OCI-LY3 (cell line): ENCODE data around the gene ATG4A.

Experiments
- H2AFZ ChIP-seq: fragments of 200-600, 300-600 bp; shearing (Covaris generic); 2 replicates; pipeline ENCODE4 v1.6.0; 2014; ENCODE audit warnings: antibody characterized with exemption, low read depth, low read length
- H3K27ac ChIP-seq: fragments of 200-600, 300-600 bp; sonication (generic); 2 replicates; pipeline ENCODE4 v1.5.1; 2014; ENCODE audit warnings: mild to moderate bottlenecking, low read length, moderate library complexity, mixed read lengths
- H3K27me3 ChIP-seq: fragments of 200-600, 300-600 bp; sonication (generic); 2 replicates; pipeline ENCODE4 v1.6.1; 2014; ENCODE audit warnings: low read depth, low read length, mixed read lengths
- H3K36me3 ChIP-seq: fragments of 200-600, 300-600 bp; sonication (generic); replicated peaks from 2 replicates; pipeline ENCODE3; 2014; ENCODE audit warnings: low read depth, low read length, mixed read lengths
- H3K4me1 ChIP-seq: fragments of 300-600, 200-600 bp; sonication (generic); 2 replicates; pipeline ENCODE4 v1.6.1; 2014; ENCODE audit warnings: low read length, mixed read lengths
- H3K4me2 ChIP-seq: fragments of 200-600, 300-600 bp; sonication (generic); 2 replicates; pipeline ENCODE4 v1.6.1; 2014; ENCODE audit warnings: low read length, mixed read lengths
- H3K4me3 ChIP-seq: fragments of 300-600, 200-600 bp; sonication (generic); 2 replicates; pipeline ENCODE4 v1.5.1; 2014; ENCODE audit warnings: antibody characterized with exemption, mild to moderate bottlenecking, low read length, moderate library complexity
- H3K79me2 ChIP-seq: fragments of 300-600, 200-600 bp; shearing (Covaris generic); 2 replicates; pipeline ENCODE4 v1.6.1; 2014; ENCODE audit warnings: mild to moderate bottlenecking, low read length, mixed read lengths
- H3K9ac ChIP-seq: fragments of 300-600, 200-600 bp; shearing (Covaris generic); 2 replicates; pipeline ENCODE4 v1.6.0; 2014; ENCODE audit warnings: mild to moderate bottlenecking, low read length, moderate library complexity
- H3K9me3 ChIP-seq: fragments of 200-600, 300-600 bp; shearing (Covaris generic); 2 replicates; pipeline ENCODE4 v1.6.1; 2014; ENCODE audit warnings: low read length, mixed read lengths; ENCODE audit not compliant: insufficient read depth
- H4K20me1 ChIP-seq: fragments of 200-600, 300-600 bp; sonication (generic); 2 replicates; pipeline ENCODE4 v1.6.1; 2016; ENCODE audit warnings: low read length, mixed read lengths; ENCODE audit not compliant: insufficient read depth
- EZH2phosphoT487 ChIP-seq: fragments of 200-600 bp; shearing (Covaris generic); IDR thresholded peaks from 2 replicates; pipeline ENCODE4 v1.6.1; 2018; ENCODE audit warnings: antibody characterized with exemption, mixed run types, low read depth
- TF ChIP-seq, protein P1 (sequence below): fragments of 200-600, 300-600 bp; sonication (generic); IDR thresholded peaks from 2 replicates; pipeline ENCODE4 v1.5.1; 2014; ENCODE audit warnings: antibody characterized with exemption, low read length, low read depth

ATG4A gene

DNA sequence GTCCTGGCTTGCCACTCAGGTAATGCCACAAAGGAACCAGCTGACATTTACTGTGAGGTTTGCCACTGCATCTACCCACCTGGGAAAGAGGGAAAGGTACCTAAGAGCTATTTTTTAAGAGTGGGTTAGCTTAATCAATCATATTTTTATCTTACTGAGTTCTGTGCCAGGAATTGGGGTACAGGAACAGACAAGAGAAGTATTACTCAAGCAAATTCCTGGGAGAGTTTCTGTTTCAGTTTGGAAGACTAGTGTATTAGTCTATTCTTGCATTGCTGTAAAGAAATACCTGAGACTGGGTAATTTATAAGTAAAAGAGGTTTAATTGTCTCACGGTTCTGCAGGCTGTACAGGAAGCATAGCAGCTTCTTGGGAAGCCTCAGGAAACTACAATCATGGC lies 23.5 kb upstream of the ATG4A start:
- Histone ChIP-seq H2AFZ (no peak overlapping the region), H3K27me3 (no peaks in the 10 kb centered on the region), H3K79me2 (no peaks in the 10 kb centered on the region), H3K27ac (no peak overlapping the region), H3K4me2 (no peak overlapping the region), H3K36me3 (no peaks in the 10 kb centered on the region), H4K20me1 (no peaks in the 10 kb centered on the region), H3K4me1 (no peaks in the 10 kb centered on the region), H3K9ac (no peak overlapping the region), H3K4me3 (no peak overlapping the region), H3K9me3 (no peaks in the 10 kb centered on the region)
- TF ChIP-seq, protein P1, sequence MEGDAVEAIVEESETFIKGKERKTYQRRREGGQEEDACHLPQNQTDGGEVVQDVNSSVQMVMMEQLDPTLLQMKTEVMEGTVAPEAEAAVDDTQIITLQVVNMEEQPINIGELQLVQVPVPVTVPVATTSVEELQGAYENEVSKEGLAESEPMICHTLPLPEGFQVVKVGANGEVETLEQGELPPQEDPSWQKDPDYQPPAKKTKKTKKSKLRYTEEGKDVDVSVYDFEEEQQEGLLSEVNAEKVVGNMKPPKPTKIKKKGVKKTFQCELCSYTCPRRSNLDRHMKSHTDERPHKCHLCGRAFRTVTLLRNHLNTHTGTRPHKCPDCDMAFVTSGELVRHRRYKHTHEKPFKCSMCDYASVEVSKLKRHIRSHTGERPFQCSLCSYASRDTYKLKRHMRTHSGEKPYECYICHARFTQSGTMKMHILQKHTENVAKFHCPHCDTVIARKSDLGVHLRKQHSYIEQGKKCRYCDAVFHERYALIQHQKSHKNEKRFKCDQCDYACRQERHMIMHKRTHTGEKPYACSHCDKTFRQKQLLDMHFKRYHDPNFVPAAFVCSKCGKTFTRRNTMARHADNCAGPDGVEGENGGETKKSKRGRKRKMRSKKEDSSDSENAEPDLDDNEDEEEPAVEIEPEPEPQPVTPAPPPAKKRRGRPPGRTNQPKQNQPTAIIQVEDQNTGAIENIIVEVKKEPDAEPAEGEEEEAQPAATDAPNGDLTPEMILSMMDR: no peak
- TF ChIP-seq EZH2phosphoT487: no peak

DNA sequence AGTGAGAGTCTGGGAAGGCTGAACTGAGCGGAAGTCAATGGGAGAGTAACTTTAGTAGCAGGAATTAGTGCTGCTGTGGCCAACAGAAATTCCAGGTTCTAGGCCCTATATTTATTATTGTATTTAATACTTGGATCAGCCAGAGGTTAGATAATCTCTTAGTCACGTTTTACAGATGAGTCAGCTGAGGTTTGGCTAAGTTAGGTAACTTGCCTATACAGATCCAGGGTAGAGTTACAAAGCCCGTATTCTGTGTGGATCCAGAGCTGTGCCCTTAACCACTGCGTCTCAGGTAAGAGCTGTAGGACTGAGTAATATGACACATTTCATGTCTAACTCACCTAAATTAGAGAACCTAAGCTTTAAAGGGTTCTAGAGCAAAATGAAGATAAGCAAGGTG lies 20.7 kb upstream of the ATG4A start:
- Histone ChIP-seq H3K9ac (no peak overlapping the region), H3K4me2 (no peak overlapping the region)

DNA sequence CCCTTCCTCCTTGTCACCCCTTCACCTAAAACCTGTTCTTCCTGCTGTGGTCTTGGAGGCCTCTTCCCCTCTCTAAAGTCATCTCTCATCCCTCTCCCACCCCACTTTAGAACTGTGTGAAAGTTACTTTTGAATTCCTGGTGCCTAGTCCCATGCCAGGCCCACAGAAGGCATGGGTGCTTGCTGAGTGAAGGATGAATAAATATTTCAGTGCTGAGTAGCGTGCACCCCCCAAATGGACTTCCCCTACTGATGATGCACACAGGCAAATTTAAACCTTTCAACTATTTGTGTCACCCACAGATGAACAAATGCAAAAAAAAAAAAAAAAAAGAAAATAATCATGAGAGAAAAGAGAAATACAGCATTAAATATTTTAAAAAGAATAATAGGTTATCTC lies 20.0 kb upstream of the ATG4A start:
- H3K27ac ChIP-seq: no peak overlapping the region
- no peaks in the 10 kb centered on the region for H3K4me1 ChIP-seq
- no peaks in the 10 kb centered on the region for H4K20me1 ChIP-seq
- H3K9me3 ChIP-seq: no peaks in the 10 kb centered on the region
- no peaks in the 10 kb centered on the region for H3K36me3 ChIP-seq
- TF ChIP-seq, protein P1: no peak
- no peak for TF ChIP-seq EZH2phosphoT487
- no peaks in the 10 kb centered on the region for H3K27me3 ChIP-seq
- no peak overlapping the region for H3K4me2 ChIP-seq
- no peaks in the 10 kb centered on the region for H3K79me2 ChIP-seq
- H2AFZ ChIP-seq: no peak overlapping the region
- H3K9ac ChIP-seq: no peak overlapping the region
- H3K4me3 ChIP-seq: no peak overlapping the region

More for the DNA sequence above, 20.7 kb upstream of the ATG4A start:
- no peaks in the 10 kb centered on the region for H3K9me3 ChIP-seq
- no peaks in the 10 kb centered on the region for H3K36me3 ChIP-seq
- H3K27me3 ChIP-seq: no peaks in the 10 kb centered on the region
- no peaks in the 10 kb centered on the region for H3K4me1 ChIP-seq
- no peaks in the 10 kb centered on the region for H3K79me2 ChIP-seq
- no peak for TF ChIP-seq EZH2phosphoT487
- TF ChIP-seq, protein P1: no peak
- no peak overlapping the region for H3K27ac ChIP-seq
- no peak overlapping the region for H2AFZ ChIP-seq
- H4K20me1 ChIP-seq: no peaks in the 10 kb centered on the region
- H3K4me3 ChIP-seq: no peak overlapping the region

DNA sequence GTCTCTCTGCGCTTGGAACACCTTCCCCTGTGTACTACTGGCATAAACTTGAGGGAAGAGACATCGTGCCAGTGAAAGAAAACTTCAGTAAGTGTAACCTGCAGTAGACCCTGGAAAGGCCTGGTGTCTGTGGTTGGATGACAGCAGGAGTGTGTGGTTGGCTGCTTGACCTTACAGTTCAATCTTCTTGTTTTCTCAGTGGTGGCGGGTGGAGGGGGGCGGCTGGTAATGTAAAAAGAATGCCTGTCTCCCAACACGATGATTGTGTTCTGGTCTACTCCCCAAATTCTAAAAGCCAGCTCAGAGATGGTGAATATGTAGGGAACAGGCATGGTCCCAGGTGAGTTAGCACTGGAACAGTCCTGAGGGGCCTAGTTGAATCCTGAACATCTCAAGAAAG lies 18.8 kb upstream of the ATG4A start:
- Histone ChIP-seq H3K9me3 (no peaks in the 10 kb centered on the region), H3K27me3 (no peaks in the 10 kb centered on the region), H3K36me3 (no peaks in the 10 kb centered on the region), H2AFZ (no peak overlapping the region), H3K79me2 (no peaks in the 10 kb centered on the region), H3K27ac (no peak overlapping the region), H3K4me3 (no peak overlapping the region), H4K20me1 (no peaks in the 10 kb centered on the region), H3K4me2 (no peak overlapping the region), H3K4me1 (no peaks in the 10 kb centered on the region), H3K9ac (no peak overlapping the region)
- TF ChIP-seq, protein P1: no peak
